HG03159 (cell line): ENCODE data around the gene RPAP2.
"Not testable (repeated sequence)": the region's sequence is repeated elsewhere in the genome, so short reads cannot be mapped to it uniquely, and the experiment has no call there.

Experiments
- ATAC-seq: cut with Tn5 transposase; IDR thresholded peaks from one replicate; pipeline ENCODE4 v1.9.1; 2021; ENCODE audit warnings: mild to moderate bottlenecking, moderate library complexity; ENCODE audit not compliant: unreplicated experiment

Gene RPAP2

GRCh38 chr1:92298573-92299476, at the start of gene RPAP2, which contains the start of gene GLMN:
TSS of gene RPAP2 (plus strand) at chr1:92299059. CDS start at chr1:92299074, 15 bp downstream.
TSS of gene GLMN (minus strand) at chr1:92298987. CDS start at chr1:92297999, 988 bp downstream.
- peak; percentile 98 for ATAC-seq

- ATAC-seq: not testable (repeated sequence)
Observed at GRCh38 chr1:92254714-92255113, 44.1 kb upstream of the RPAP2 start.

DNA sequence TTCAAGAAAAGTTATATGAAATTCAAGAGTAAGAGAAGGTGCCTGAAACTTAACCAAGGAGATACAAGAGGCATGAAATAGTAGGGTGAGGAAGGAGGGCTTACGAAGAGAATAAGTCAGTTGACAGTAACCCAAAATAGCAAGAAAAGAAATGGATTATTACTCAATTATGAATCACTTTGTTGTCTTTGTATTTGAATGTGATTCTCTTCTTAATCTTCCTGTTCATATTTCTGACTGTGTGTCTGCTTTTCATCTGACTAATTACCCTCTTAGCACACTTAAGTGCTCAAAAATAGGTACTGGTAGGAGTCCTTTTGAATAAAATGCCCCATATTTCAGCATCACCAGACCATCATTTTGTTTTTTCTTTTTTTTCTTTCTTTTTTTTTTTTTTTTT, 39.5 kb upstream of the RPAP2 start:
- no peak for ATAC-seq

DNA sequence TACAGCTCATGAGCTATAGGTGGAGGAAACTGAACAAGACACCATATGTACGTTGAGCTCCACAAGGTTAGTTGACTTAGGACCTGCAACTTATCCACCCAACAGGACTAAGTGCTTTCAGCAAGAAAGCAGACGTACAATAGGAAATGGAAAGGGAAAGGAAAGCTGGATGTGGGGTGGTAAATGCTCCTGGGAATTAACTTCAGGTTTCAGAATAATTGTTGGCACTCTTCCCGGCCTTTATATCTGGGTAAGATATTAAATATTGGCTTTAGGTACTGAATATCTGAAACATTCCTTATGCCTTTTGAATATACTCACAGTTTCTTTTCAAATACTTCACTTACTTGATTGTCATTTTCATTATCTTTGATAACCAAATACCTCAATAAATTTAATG, 36.3 kb upstream of the RPAP2 start:
- no peak for ATAC-seq

GRCh38 chr1:92273039-92273438, 25.8 kb upstream of the RPAP2 start:
- ATAC-seq: no peak

GRCh38 chr1:92274939-92275338, 23.9 kb upstream of the RPAP2 start:
- ATAC-seq: no peak

DNA sequence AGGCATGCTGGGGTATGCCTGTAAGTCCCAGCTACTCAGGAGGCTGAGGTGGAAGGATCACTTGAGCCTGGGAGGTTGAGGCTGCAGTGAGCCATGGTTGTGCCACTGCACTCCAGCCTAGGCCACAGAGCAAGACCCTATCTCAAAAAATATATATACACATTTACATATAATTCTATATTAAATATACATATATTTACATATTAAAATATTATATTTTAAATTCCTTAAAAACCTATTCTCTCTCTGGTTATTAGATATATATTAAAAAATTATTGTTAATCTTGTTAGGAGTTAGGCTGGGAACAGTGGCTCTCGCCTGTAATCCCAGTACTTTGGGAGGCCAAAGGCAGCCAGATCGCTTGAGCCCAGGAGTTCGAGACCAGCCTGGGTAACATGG, 22.8 kb upstream of the RPAP2 start:
- ATAC-seq: no peak

DNA sequence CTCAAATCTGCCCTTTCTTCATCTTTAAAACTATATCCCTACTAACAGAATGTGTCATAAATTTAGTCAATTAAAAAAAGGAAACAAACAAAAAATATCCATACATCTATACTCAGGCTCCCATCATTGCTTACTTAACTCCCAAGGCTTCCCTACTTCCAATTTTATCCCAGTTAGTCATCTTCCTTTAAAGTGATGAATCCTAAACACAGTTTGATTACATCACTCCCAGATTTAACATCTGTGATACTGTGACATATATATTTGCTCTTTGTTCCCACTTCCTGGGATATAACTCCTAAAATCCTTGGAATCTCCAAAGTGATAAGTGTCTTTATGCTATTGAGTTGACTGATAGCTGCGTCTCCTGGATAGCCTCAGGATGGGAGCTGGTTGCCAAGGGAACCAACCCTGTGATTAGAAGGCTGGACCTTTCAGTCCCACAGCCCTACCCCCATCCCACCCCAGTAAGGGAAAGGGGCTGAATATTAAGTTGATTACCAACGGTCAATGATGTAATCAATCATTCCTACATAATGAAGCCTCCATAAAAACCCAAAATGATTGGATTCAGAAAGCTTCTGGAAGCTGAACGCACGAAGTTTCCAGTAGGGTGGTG, 21.6 kb upstream of the RPAP2 start:
- ATAC-seq: no peak

DNA sequence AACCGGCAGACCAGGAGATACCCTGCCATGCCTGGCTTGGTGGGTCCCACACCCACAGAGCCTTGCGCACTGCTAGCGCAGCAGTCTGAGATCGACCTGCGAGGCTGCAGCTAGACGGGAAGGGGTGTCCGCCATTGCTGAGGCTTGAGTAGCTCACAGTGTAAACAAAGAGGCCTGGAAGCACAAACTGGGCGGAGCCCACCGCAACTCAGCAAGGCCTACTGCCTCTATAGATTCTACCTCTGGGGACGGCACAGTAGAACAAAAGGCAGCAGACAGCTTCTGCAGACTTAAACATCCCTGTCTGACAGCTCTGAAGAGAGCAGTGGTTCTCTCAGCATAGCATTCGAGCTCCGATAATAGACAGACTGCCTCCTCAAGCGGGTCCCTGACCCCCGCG, 19.1 kb upstream of the RPAP2 start:
- not testable (repeated sequence) for ATAC-seq

DNA sequence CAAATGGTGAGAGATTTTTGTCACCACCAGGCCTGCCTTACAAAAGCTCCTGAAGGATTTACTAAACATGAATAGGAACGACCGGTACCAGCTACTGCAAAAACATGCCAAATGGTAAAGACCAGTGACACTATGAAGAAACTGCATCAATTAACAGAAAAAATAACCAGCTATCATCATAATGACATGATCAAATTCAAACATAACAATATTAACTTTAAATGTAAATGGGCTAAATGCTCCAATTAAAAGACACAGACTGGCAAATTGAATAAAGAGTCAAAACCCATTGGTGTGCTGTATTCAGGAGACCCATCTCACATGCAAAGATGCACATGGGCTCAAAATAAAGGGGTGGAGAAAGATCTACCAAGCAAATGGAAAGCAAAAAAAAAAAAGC, 17.4 kb upstream of the RPAP2 start:
- not testable (repeated sequence) for ATAC-seq

DNA sequence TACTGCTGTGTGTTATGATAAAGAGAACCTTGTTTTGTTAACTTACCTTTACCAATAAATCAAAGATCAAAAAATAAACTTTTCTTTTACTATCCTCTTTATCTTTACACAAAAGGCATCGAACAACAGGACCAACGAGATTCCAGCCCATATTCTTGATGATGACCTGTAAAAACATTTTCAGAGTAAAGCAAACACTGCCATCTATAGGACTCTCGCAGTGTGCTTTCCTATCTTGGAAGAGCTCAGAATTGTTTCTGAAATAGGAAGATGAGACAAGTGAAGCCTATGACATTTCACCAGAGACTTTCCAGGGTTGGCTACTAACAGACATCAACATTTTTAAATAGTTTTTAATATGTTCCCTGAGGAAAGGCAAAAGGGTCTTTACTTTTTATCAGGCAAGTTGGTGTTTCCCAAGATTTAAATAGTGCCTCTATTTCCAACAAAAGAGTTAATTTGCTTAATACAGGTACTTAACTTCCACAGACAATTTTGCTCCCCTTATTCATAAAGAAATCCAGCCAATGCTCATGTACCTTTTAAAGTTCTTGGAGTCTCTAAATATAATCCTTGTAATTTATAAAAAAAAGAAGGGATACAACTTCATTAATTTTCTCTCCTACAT, 7.4 kb upstream of the RPAP2 start:
- ATAC-seq: no peak

DNA sequence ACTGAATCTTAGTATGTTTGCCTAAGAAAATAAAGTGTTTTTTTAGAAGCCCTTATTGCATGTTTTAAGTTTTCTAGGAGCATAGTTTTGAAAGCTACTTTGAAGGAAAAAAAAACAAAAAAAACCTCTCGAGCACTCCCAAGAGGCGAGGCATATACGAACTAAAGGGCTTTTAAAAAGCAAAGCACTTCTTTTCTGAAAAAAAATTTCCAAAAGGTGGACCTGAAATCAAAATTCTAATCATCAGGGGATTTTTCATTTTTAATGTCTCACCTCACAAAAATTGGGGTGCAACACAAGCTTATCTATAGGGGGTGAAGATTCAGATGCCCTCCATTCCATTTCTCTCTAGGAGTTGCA, 666 bp upstream of the RPAP2 start:
- no peak for ATAC-seq

GRCh38 chr1:92299477-92300150, 755 bp downstream of the RPAP2 start:
- no peak for ATAC-seq

GRCh38 chr1:92301021-92301420, 2.2 kb downstream of the RPAP2 start:
- ATAC-seq: no peak

DNA sequence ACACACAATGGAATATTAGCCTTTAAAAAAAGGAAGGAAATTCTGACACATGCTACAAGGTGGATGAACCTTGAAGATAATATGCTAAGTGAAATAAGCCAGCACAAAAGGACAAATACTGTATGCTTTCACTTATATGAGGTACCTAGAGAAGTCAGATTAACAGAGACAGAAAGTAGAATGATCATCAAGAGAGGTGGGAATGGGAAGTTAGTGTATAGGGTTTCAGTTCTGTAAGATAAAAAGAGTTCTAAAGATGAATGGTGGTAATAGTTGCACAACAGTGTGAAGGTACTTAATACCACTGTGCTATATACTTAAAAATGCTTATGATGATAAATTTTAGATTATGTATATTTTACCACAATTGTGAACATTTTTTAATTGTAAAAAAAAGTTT, 7.2 kb downstream of the RPAP2 start:
- no peak for ATAC-seq

- no peak for ATAC-seq
Observed at GRCh38 chr1:92307980-92308379, 9.1 kb downstream of the RPAP2 start.

- no peak for ATAC-seq
Observed at GRCh38 chr1:92310185-92310597, 11.3 kb downstream of the RPAP2 start.

DNA sequence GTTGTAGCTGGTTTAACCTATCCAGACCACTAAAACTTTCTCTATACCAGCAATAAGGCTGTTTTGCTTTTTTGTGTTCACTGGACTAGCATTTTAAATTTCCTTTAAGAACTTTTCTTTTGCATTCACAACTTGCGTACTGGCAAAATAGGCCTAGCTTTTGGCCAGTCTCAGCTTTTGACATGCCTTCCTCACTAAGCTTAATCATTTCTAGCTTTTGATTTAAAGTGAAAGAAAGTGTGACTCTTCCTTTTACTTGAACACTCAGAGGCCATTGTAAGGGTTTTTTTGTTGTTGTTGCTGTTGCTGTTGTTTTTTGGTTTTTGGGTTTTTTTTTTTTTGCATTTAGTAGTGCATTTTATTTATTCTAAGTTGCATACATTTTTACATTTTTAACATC, 15.2 kb downstream of the RPAP2 start:
- ATAC-seq: no peak

- no peak for ATAC-seq
Observed at GRCh38 chr1:92315766-92316599, 17.1 kb downstream of the RPAP2 start.

- ATAC-seq: no peak
Observed at GRCh38 chr1:92317836-92318493, 19.1 kb downstream of the RPAP2 start.
